GM12891 (cell line): ENCODE results near the gene SLC22A1.

ENCODE experiments used
- POLR2A ChIP-seq: IDR thresholded peaks from 2 replicates; pipeline ENCODE4 v1.6.1; 2011; ENCODE audit warnings: low read depth, low read length, control low read depth
- POLR2AphosphoS5 ChIP-seq: IDR thresholded peaks from 2 replicates; pipeline ENCODE4 v1.6.1; 2011; ENCODE audit warnings: low read depth, low read length, control low read depth

DNA sequence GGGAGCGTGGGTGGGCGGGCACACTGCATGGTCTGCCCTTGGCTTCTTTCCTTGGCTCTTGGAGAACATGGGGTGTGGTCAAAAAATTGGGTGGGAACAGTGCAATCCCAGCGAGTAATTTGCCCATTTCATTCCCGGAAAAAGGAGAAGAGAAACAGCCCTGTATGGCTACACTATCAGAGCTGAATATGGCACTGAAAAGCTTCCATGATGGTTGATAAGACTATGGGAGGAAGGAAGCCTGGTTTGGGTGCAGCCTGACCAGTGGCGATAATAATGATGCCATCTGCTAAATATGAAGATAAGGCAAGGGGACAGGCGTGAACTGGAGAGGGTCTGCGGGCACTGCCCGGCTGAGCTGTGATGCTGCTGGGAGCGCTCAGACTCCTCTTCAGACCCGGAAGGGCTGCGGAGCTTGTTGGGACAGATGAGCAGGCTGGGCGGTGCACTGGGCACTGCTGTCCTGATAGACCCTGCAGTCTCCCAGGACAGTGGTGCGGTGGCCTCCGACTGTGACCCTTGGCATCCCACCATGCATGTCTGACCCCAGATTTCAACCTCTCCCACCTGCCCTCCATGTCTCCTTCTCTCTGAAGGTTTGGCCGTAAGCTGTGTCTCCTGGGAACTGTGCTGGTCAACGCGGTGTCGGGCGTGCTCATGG, 10.2 kb downstream of the SLC22A1 start:
- TF ChIP-seq POLR2AphosphoS5 = no peak
- no peak for TF ChIP-seq POLR2A
